ENCODE data around the gene PPP2R5C. TPM values are rescaled to one million over a fixed set of nuclear protein-coding genes. Genes with fewer than 3 reads are reported as not detected.
A peak's percentile ranks its signal among the peaks of the same experiment; 100 is the strongest.

The PPP2R5C gene
- total and polyA plus RNA-seq, 3 donors from 2014 or later, result 106 to 166 (median 126) TPM

- no peak overlapping the region for H3K27ac ChIP-seq
- intact Hi-C loops (cut with DNase I; ENCODE audit: low total_unique reads), result no loop called here
- no peak overlapping the region for H3K4me3 ChIP-seq
- peak in 1 of 3 experiments; percentile 11 for TF ChIP-seq CTCF (IDR thresholded peaks at IDR 0.05)
- TF ChIP-seq POLR2A (IDR thresholded peaks at IDR 0.05), result no peak
- no peaks in the 10 kb centered on the region for H3K4me1 ChIP-seq
- no peaks in the 10 kb centered on the region for H3K36me3 ChIP-seq (ENCODE audit: low read depth, missing control alignments)
- 80 to 85% methylated on average over 7 of the region's 7 CpGs for WGBS, 2 donors
- no peaks in the 10 kb centered on the region for H3K9me3 ChIP-seq
- DNase-seq, result no peak
- H3K27me3 ChIP-seq, result no peaks in the 10 kb centered on the region
Measured at GRCh38 chr14:101843665-101844064, 82.2 kb downstream of the PPP2R5C start.

GRCh38 chr14:101844219-101844618 is 82.7 kb downstream of the PPP2R5C start:
- H3K4me3 ChIP-seq, result no peak overlapping the region
- TF ChIP-seq CTCF (IDR thresholded peaks at IDR 0.05), result no peak
- TF ChIP-seq POLR2A (IDR thresholded peaks at IDR 0.05), result no peak
- no peak overlapping the region for H3K27ac ChIP-seq
- intact Hi-C loops (cut with DNase I; ENCODE audit: low total_unique reads), result no loop called here
- H3K4me1 ChIP-seq, result no peaks in the 10 kb centered on the region
- H3K27me3 ChIP-seq, result no peaks in the 10 kb centered on the region
- no peak for DNase-seq
- WGBS, 2 donors, result 87 to 88% methylated on average over 13 to 19 of the region's 19 CpGs
- H3K9me3 ChIP-seq, result no peaks in the 10 kb centered on the region
- H3K36me3 ChIP-seq (ENCODE audit: low read depth, missing control alignments), result no peaks in the 10 kb centered on the region

GRCh38 chr14:101844751-101845150 is 83.2 kb downstream of the PPP2R5C start:
- Histone ChIP-seq H3K4me3 (no peak overlapping the region), H3K27me3 (no peaks in the 10 kb centered on the region), H3K4me1 (no peaks in the 10 kb centered on the region), H3K9me3 (no peaks in the 10 kb centered on the region), H3K36me3 (ENCODE audit: low read depth, missing control alignments) (no peaks in the 10 kb centered on the region), H3K27ac (no peak overlapping the region)
- intact Hi-C loops (cut with DNase I; ENCODE audit: low total_unique reads), result no loop called here
- 79 to 85% methylated on average over 3 of the region's 3 CpGs for WGBS, 2 donors
- TF ChIP-seq POLR2A (IDR thresholded peaks at IDR 0.05), result no peak
- no peak for TF ChIP-seq CTCF (IDR thresholded peaks at IDR 0.05)
- no peak for DNase-seq

GRCh38 chr14:101845496-101845895 is 84.0 kb downstream of the PPP2R5C start:
- no peak for TF ChIP-seq CTCF (IDR thresholded peaks at IDR 0.05)
- intact Hi-C loops (cut with DNase I; ENCODE audit: low total_unique reads), result no loop called here
- Histone ChIP-seq H3K4me3 (no peak overlapping the region), H3K9me3 (no peaks in the 10 kb centered on the region), H3K4me1 (no peaks in the 10 kb centered on the region), H3K27me3 (no peaks in the 10 kb centered on the region), H3K27ac (no peak overlapping the region), H3K36me3 (ENCODE audit: low read depth, missing control alignments) (no peaks in the 10 kb centered on the region)
- WGBS, 2 donors, result 76 to 83% methylated on average over 2 of the region's 2 CpGs
- DNase-seq, result no peak

- no peaks in the 10 kb centered on the region for H3K27me3 ChIP-seq
- WGBS, 2 donors, result 87 to 91% methylated on average over 10 of the region's 10 CpGs
- no peaks in the 10 kb centered on the region for H3K36me3 ChIP-seq (ENCODE audit: low read depth, missing control alignments)
- intact Hi-C loops (cut with DNase I; ENCODE audit: low total_unique reads), result no loop called here
- no peak overlapping the region for H3K27ac ChIP-seq
- no peaks in the 10 kb centered on the region for H3K9me3 ChIP-seq
- no peak for DNase-seq
- H3K4me3 ChIP-seq, result no peak overlapping the region
- no peak for TF ChIP-seq POLR2A (IDR thresholded peaks at IDR 0.05)
- TF ChIP-seq CTCF (IDR thresholded peaks at IDR 0.05), result no peak
- H3K4me1 ChIP-seq, result no peaks in the 10 kb centered on the region
Measured at GRCh38 chr14:101845896-101846295, 84.4 kb downstream of the PPP2R5C start.

All from testis (tissue), 3 donors.